Muscle of arm (tissue), 12 donors: Measurements from ENCODE around the gene MYO9B. TPM values are rescaled to one million over a fixed set of nuclear protein-coding genes. Genes with fewer than 3 reads are reported as not detected.

Source experiments
- DNase-seq: peaks from one replicate; pipeline ENCODE4 v3.0.0-alpha.2; 2013
- polyA plus RNA-seq, 12 donors: library from polyadenylated mRNA; unstranded; fragments of 120-200 nt; gene quantifications; one replicate each; pipeline ENCODE4 v1.2.1, GENCODE V29; 2013; ENCODE audit not compliant: insufficient read length in 12 of 12

The MYO9B gene
- polyA plus RNA-seq, 12 donors: 22.7 to 73.4 (median 32.1) TPM; not detected in 1

DNA sequence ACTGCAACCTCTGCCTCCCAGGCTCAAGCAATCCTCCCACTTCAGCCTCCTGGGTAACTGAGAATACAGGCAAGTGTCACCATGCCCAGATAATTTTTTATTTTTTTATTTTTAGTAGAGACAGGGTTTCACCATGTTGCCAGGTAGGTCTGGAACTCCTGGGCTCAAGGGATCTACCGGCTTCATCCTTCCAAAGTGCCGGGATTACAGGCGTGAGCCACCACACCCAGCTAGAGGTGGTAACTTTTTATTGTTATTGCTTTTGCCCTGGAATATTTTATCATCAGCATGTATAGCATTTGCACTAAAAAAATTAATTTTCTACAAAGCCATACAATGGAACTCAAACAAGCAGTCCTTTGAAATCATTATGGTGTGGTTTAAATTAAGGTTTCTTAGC, 14.4 kb upstream of the MYO9B start:
- no peak for DNase-seq

DNA sequence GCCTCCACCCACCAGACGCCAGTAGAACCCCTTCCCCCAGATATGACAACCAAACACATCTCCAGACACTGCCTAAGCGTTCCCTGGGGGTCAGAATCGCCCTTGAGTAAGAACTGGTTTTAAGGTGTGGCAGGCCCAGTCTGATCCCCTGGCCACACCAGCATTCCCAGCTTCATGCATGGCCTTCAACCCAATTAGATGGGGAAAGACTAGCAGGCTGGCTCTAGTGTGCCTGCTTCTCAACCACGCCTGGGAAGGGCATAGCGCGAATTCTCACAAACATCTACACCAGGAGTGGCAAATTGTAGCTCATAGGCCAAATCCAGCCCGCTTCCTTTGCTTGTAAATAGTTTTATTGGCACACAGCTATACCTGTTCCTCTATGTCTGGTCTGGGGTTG, 13.9 kb upstream of the MYO9B start:
- DNase-seq: no peak

DNA sequence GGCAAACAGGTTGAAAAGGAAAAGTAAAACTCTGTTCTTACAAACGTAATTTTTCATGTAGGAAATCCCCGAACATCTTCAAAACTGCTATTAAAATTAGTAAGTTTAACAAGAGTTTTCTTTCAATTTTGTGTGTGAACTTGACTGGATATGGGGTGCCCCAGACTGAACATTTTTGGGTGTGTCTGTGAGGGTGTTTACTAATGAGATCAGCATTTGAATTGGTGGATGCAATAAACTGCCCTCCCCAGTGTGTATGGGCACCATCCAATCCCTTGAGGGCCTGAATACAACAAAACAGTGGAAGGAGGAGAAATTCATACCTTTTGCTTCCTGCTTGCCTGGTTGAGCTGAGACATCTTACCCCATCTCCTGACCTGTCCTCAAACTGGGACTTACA, 12.1 kb upstream of the MYO9B start:
- no peak for DNase-seq

DNA sequence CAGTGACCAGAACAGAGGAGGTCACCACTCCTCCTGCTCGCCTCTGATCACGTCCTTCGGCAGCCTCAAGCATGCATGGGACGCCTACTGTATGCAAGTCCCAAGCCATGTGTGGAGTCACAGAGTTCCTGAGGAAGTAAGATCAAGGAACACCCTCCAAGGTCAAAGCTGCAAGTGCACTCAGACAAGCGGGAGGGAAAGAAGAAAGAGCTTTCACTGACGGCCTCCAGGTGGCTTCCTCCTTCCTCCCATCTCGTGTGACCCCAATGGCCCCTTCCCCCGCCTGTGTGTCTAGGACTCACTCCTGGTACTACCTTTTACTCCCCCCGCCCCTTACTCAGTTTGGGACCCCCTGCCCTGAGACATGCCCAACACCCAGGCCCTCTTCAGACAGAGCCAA, 6.4 kb upstream of the MYO9B start:
- no peak for DNase-seq

DNA sequence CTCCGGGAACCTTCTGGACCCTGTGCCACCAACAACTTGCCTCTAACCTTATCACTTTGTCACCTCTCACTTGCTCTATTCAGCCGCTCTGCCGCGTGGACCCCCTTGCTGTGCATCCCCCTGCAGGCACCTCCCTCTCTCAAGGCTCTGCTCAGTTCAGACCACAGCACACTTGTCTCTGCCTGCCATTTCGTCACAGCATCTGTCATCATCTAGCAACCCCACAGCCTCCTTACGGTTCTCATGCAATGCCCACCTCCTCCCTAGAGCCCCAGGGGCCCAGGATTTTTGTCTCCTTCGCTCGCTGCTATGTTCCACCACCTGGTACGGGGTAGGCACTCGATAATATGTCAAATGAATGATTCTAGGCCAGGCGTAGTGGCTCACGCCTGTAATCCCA, 5.2 kb upstream of the MYO9B start:
- no peak for DNase-seq

DNA sequence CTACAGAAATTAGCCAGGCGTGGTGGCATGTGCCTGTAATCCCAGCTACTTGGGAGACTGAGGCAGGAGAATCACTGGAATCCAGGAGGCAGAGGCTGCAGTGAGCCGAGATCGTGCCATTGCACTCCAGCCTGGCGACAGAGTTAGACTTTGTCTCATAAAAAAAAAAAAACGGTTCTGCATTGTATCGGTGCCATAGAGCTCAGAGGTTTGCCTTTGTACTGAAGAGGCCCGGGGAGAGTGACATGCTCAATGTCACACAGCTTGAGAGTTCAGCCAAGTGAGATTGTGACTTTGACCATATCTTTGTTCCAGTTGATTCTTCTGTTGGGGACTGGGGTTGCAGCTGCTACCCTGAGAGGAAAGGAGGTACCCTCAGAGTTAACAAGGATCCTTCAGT, 4.7 kb upstream of the MYO9B start:
- no peak for DNase-seq

DNA sequence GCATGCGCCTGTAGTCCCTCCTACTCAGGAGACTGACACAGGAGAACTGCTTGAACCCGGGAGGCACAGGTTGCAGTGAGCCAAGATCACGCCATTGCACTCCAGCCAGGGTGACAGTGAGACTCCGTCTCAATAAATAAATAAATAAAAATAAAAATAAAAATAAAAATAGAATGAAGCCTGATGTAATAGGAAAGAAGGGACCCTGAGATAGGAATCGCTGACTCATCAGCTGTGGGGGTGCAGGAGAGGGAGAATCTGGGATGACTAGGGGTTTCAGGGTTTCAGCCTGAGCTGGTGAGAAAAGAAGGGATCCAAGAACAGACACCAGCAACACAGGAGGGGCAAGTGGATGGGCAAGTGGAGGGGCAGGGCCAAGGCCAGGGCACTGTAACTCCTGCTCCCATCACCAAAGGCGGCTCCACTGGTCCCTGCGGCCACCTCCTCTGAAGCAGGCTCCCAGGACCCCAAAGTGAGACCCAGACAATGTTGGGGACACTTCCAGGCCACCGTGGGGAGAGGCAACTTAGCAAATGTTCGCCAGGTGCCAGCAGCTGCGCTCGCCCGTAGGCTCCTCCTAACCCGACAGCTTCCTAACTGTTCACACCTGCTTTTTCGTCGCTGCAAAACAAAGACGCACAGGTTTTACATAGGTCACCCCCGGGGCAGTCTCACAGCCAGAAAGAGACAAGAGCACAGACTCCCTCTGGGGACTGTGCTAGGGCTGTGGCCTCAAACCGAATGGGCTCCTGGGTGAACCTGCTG, 1.5 kb upstream of the MYO9B start:
- DNase-seq: no peak

DNA sequence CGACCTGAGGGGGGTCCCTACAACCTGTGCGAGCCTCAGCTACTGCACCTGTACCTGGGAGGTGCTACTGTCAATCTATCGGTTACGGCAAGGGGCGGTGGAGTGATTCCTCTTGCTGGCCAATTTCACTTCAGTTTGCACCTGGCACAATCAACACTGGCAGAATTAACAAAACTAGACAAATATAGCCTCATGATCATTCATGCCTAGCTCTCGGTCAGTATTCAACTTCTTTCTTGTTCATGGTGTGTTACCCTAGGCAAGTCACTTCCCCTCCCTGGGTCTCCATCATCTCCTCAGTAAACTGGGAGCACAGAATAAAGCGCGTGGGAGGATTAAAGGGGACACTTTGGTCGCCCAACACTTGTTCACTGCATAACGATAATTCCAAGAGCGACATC, 943 bp upstream of the MYO9B start:
- DNase-seq: no peak

DNA sequence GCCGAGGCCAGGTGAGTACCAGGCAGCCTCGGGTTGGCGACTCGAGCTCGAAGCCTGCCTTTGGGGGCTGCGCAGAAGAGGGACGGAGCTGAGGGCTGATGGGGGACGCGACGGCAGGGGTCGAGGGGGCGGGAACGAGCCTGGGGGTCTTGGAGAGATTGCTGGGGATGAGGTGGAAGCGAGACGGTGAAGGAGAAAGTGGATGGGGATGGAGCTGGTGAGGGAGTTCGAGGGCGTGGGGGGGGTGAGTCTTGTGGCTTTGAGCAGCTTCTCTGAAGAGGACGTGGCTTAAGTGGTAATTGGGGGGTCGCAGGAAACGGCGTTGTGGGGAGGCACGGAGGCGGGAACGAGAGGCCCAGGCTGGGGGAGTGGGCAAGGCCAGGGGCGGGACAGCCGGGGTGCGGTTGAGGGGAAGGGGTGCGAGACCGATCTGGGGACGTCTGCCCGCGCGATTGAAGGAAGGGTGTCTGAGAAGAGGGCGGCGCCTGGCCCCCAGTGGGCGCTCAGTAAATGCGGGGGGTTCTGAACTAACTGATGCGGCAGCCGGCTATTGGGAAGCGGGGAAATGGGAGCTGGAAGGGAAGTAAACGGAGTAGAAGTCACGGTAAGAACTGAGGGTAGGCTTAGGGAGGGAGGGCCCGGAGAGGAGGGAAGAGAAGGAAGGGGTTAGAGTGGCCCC, 426 bp downstream of the MYO9B start:
- peak; percentile 57 for DNase-seq

GRCh38 chr19:17076543-17076991, 990 bp downstream of the MYO9B start:
- DNase-seq: no peak

GRCh38 chr19:17077447-17078028, 2.0 kb downstream of the MYO9B start:
- no peak for DNase-seq

GRCh38 chr19:17078036-17078919, 2.7 kb downstream of the MYO9B start:
- no peak for DNase-seq

- no peak for DNase-seq
Measured at GRCh38 chr19:17078920-17079709, 3.5 kb downstream of the MYO9B start.

GRCh38 chr19:17079710-17080439, 4.3 kb downstream of the MYO9B start:
- DNase-seq: peak; percentile 48

DNA sequence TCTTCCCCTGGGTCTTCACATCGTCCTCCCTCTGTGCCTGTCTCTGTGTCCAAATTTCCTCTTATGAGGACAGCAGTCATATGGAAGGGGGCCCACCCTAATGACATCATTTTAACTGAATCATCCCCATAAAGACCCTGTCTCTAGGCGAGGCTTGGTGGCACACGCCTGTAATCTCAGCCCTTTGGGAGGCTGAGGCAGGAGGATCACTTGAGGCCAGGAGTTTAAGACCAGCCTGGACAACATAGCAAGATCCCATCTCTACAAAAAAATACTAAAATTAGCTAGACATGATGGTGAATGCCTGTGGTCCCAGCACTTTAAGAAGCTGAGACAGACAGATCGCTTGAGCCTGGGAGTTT, 4.8 kb downstream of the MYO9B start:
- no peak for DNase-seq

DNA sequence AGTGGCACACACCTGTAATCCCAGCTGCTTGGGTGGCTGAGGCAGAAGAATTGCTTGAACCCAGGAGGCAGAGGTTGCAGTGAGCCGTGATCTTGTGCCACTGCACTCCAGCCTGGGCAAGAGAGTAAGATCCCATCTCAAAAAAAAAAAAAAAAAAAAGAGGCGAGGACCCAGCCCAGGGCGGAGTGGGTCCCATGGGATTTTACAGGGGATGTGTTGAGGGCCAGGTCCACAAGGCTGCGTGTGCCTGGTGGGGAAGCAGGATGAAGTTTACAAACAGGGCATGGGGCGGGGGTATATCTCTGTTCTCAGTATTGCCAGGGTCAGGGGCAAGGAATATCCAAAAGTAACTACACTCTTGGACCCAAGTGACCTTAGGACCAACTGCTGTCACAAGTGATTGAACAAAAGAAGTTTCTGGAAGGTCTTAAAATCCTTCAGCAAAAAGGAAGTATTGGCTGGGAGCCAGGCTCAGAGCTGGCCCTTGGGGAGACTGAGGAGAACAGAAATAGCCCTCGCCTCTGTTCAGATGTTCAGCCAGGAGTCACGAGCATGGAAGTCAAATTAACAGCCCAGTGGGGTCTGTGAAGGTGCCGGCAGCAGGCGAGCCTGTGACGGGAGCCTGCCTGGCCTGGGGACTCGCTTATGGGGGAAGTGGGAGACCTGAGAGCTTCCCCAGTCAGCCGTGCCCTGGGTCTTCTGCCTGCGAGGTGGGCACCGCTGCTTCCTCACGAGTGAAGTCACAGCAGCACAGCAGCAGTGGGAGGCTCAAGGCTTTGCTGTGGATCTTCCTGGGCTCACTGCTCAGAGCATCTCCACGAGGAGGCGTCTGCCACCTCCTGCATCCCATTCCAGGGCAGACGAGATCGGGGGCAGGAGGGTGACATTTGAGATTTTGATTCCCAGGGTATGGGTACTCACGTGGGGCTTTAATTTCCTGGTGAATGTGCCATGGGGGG, 6.4 kb downstream of the MYO9B start:
- DNase-seq: no peak

GRCh38 chr19:17086120-17086519, 10.5 kb downstream of the MYO9B start:
- DNase-seq: no peak

DNA sequence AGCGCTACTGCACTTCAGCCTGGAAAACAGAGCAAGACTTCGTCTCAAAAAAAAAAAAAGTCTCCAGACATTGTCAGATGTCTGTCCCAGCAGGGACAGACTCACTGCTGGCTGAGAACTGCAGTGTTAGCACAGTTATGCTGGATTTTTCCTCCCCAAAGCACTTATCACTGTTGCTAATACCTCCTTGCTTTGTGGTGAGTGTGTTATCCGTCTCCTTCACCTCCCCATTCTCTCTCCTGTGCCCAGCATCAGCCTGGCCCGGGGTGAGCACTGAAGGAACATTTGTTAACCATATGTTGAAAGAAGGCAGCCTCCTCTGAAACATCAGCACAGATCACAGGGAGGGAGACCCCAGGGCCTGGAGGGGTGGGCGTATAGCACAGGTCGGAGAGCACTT, 11.3 kb downstream of the MYO9B start:
- no peak for DNase-seq

- no peak for DNase-seq
Measured at GRCh38 chr19:17088552-17088951, 13.0 kb downstream of the MYO9B start.
